ENCODE results near the gene CPN1.

CPN1 gene

DNA sequence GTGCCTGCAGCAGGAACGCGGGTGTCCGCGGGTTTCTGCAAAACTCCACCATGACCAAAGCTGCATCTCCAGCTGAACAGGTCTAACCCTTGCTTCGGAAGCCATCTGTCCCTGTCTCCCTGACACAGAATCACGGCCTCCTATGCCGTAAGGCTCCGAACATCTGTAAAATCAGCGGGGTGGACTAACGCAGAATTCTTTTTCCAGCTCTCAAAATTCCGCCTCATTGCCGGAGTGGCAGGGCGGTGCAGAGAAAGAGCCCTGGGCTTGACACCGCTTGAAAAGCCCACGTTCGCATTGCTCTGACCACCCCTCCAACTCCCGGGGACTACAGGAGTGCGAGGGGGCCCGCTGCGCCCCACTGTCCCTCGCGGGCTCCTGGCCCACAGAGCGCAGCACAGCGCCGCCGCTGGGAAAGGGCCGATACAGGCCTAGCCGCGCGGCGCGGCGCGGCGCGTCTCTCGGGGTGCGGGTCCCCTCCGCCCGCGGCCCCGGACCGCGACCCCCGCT, 72.3 kb downstream of the CPN1 start:
- Histone ChIP-seq H3K4me3 (ENCODE audit: insufficient read depth in 1 of 2, low read depth in 1 of 2, low read length in 2 of 2) (peak overlapping the region; percentile 84 to 99), H3K9me3 (ENCODE audit: control insufficient read depth, low read length) (no peaks in the 10 kb centered on the region), H3K27ac (ENCODE audit: low read length, poor library complexity, severe bottlenecking) (peak overlapping the region; percentile 66), H4K91ac (ENCODE audit: low read length) (peak overlapping the region; percentile 19), H2AFZ (ENCODE audit: low read depth, low read length) (no peak overlapping the region), H3K14ac (ENCODE audit: low read length in 2 of 2) (peak overlapping the region in 1 of 2 experiments; percentile 44), H2BK12ac (ENCODE audit: low read length in 2 of 2) (peak overlapping the region in 1 of 2 experiments; percentile 45), H2AK5ac (ENCODE audit: low read length, severe bottlenecking) (no peak overlapping the region), H3K79me1 (replicated peaks; ENCODE audit: low read length, poor library complexity, severe bottlenecking) (no peaks in the 10 kb centered on the region), H3K18ac (ENCODE audit: low read depth in 1 of 2, low read length in 2 of 2) (peak overlapping the region; percentile 79 to 87), H3K4me2 (ENCODE audit: low read length, poor library complexity, severe bottlenecking) (peak overlapping the region; percentile 73), H4K8ac (ENCODE audit: low read length) (no peak overlapping the region), H3K23ac (ENCODE audit: low read length in 2 of 2) (peak overlapping the region; percentile 97 to 99), H2BK5ac (ENCODE audit: low read depth, low read length, poor library complexity, severe bottlenecking) (no peak overlapping the region), H2BK15ac (ENCODE audit: low read depth, poor library complexity, severe bottlenecking) (peak overlapping the region; percentile 76), H2BK120ac (ENCODE audit: low read depth, low read length) (peak overlapping the region; percentile 71), H3K36me3 (ENCODE audit: control insufficient read depth in 1 of 2, insufficient read depth in 2 of 2, low read depth in 1 of 2, low read length in 2 of 2) (no peaks in the 10 kb centered on the region), H3K4ac (ENCODE audit: low read depth in 1 of 2, low read length in 2 of 2) (peak overlapping the region; percentile 7 to 87), H3K4me1 (ENCODE audit: control insufficient read depth, insufficient read depth, low read depth, low read length) (peaks cover 11% of the 10 kb centered on the region), H3K27me3 (ENCODE audit: control insufficient read depth in 1 of 2, insufficient read depth in 1 of 2, low read length in 2 of 2) (no peaks in the 10 kb centered on the region), H3K9ac (ENCODE audit: low read length) (peak overlapping the region; percentile 94)
- peak; percentile 75 for DNase-seq
- WGBS, result under 1% methylated on average over 20 of the region's 45 CpGs

DNA sequence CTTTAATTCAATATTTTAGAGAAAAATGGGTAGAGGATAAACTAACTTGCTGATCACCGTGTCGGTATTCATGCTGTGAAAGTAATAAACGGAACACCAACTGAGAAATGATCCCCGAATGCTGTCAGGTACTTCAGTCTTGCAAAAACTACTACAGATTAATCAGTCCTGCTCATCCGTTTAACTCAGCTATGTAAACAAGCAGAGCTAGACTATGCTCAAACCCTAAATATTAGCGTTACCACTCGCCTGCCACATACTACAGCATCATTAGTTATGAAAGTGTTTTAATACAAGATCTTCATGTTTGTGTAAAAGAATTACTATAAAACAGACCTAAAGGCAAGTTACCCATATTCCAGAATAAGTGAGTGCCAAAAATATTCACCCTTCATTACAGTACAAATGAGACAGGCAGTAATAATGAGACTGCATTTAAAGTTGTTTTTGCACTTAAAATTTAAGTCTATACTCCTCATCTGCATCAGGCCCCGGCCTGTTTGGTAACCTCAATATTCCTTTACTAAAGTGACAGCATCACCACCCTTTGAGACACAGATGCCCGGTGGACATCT, 72.9 kb downstream of the CPN1 start:
- H3K9ac ChIP-seq (ENCODE audit: low read length), result peak overlapping the region; percentile 94
- under 1% methylated on average over 7 of the region's 9 CpGs for WGBS

DNA sequence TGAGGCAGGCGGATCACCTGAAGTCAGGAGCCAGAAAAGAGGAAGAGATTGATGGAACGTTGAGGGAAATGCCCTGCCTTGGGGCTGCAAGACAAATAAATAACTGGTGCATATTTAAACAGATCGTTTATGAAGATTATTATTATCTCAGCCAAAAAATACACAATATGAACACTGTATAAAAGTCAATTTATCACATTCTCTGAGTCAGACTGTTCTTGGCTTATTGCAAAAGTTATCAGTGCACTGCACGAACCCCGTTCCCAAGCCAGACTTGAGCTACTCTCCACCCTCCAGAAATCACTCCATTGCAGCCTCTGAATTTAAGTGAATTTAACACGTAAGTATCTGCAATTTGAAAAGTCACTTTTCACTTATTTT, 73.5 kb downstream of the CPN1 start:
- Histone ChIP-seq H3K27ac (ENCODE audit: low read length, poor library complexity, severe bottlenecking) (peak overlapping the region; percentile 57), H3K9me3 (ENCODE audit: control insufficient read depth, low read length) (no peaks in the 10 kb centered on the region), H2BK15ac (ENCODE audit: low read depth, poor library complexity, severe bottlenecking) (no peak overlapping the region), H3K79me1 (replicated peaks; ENCODE audit: low read length, poor library complexity, severe bottlenecking) (no peaks in the 10 kb centered on the region), H2AFZ (ENCODE audit: low read depth, low read length) (no peak overlapping the region), H3K23ac (ENCODE audit: low read length in 2 of 2) (no peak overlapping the region), H3K18ac (ENCODE audit: low read depth in 1 of 2, low read length in 2 of 2) (peak overlapping the region in 1 of 2 experiments; percentile 81), H3K4me1 (ENCODE audit: control insufficient read depth, insufficient read depth, low read depth, low read length) (peaks cover 13% of the 10 kb centered on the region), H2BK5ac (ENCODE audit: low read depth, low read length, poor library complexity, severe bottlenecking) (no peak overlapping the region), H4K91ac (ENCODE audit: low read length) (peak overlapping the region; percentile 72), H3K14ac (ENCODE audit: low read length in 2 of 2) (no peak overlapping the region), H3K4me2 (ENCODE audit: low read length, poor library complexity, severe bottlenecking) (peak overlapping the region; percentile 73), H2BK12ac (ENCODE audit: low read length in 2 of 2) (no peak overlapping the region), H4K8ac (ENCODE audit: low read length) (peak overlapping the region; percentile 69), H3K27me3 (ENCODE audit: control insufficient read depth in 1 of 2, insufficient read depth in 1 of 2, low read length in 2 of 2) (no peaks in the 10 kb centered on the region), H2BK120ac (ENCODE audit: low read depth, low read length) (no peak overlapping the region), H2AK5ac (ENCODE audit: low read length, severe bottlenecking) (no peak overlapping the region), H3K4me3 (ENCODE audit: insufficient read depth in 1 of 2, low read depth in 1 of 2, low read length in 2 of 2) (peak overlapping the region in 1 of 2 experiments; percentile 99), H3K36me3 (ENCODE audit: control insufficient read depth in 1 of 2, insufficient read depth in 2 of 2, low read depth in 1 of 2, low read length in 2 of 2) (no peaks in the 10 kb centered on the region), H3K9ac (ENCODE audit: low read length) (peak overlapping the region; percentile 94), H3K4ac (ENCODE audit: low read depth in 1 of 2, low read length in 2 of 2) (peak overlapping the region; percentile 67 to 85)
- WGBS, result 15% methylated on average over 4 of the region's 6 CpGs
- DNase-seq, result peak; percentile 68

More for the DNA sequence above, 72.9 kb downstream of the CPN1 start:
- H3K79me1 ChIP-seq (replicated peaks; ENCODE audit: low read length, poor library complexity, severe bottlenecking), result no peaks in the 10 kb centered on the region
- H3K14ac ChIP-seq (ENCODE audit: low read length in 2 of 2), result no peak overlapping the region
- H3K4me2 ChIP-seq (ENCODE audit: low read length, poor library complexity, severe bottlenecking), result peak overlapping the region; percentile 73
- H3K4me3 ChIP-seq (ENCODE audit: insufficient read depth in 1 of 2, low read depth in 1 of 2, low read length in 2 of 2), result peak overlapping the region; percentile 84 to 99
- H2AK5ac ChIP-seq (ENCODE audit: low read length, severe bottlenecking), result no peak overlapping the region
- no peak overlapping the region for H4K8ac ChIP-seq (ENCODE audit: low read length)
- H3K9me3 ChIP-seq (ENCODE audit: control insufficient read depth, low read length), result no peaks in the 10 kb centered on the region
- H3K27me3 ChIP-seq (ENCODE audit: control insufficient read depth in 1 of 2, insufficient read depth in 1 of 2, low read length in 2 of 2), result no peaks in the 10 kb centered on the region
- no peak overlapping the region for H2BK5ac ChIP-seq (ENCODE audit: low read depth, low read length, poor library complexity, severe bottlenecking)
- peak overlapping the region; percentile 79 to 87 for H3K18ac ChIP-seq (ENCODE audit: low read depth in 1 of 2, low read length in 2 of 2)
- peaks cover 13% of the 10 kb centered on the region for H3K4me1 ChIP-seq (ENCODE audit: control insufficient read depth, insufficient read depth, low read depth, low read length)
- no peak overlapping the region for H3K23ac ChIP-seq (ENCODE audit: low read length in 2 of 2)
- peak; percentile 31 for DNase-seq
- peak overlapping the region; percentile 66 for H3K27ac ChIP-seq (ENCODE audit: low read length, poor library complexity, severe bottlenecking)
- H2AFZ ChIP-seq (ENCODE audit: low read depth, low read length), result no peak overlapping the region
- H4K91ac ChIP-seq (ENCODE audit: low read length), result no peak overlapping the region
- no peak overlapping the region for H2BK120ac ChIP-seq (ENCODE audit: low read depth, low read length)
- H3K36me3 ChIP-seq (ENCODE audit: control insufficient read depth in 1 of 2, insufficient read depth in 2 of 2, low read depth in 1 of 2, low read length in 2 of 2), result no peaks in the 10 kb centered on the region
- H3K4ac ChIP-seq (ENCODE audit: low read depth in 1 of 2, low read length in 2 of 2), result peak overlapping the region in 1 of 2 experiments; percentile 87
- peak overlapping the region in 1 of 2 experiments; percentile 45 for H2BK12ac ChIP-seq (ENCODE audit: low read length in 2 of 2)
- H2BK15ac ChIP-seq (ENCODE audit: low read depth, poor library complexity, severe bottlenecking), result no peak overlapping the region

- Histone ChIP-seq H3K4me3 (ENCODE audit: insufficient read depth in 1 of 2, low read depth in 1 of 2, low read length in 2 of 2) (peak overlapping the region in 1 of 2 experiments; percentile 99), H2AFZ (ENCODE audit: low read depth, low read length) (no peak overlapping the region), H2AK5ac (ENCODE audit: low read length, severe bottlenecking) (peak overlapping the region; percentile 94), H3K14ac (ENCODE audit: low read length in 2 of 2) (peak overlapping the region in 1 of 2 experiments; percentile 99), H2BK5ac (ENCODE audit: low read depth, low read length, poor library complexity, severe bottlenecking) (peak overlapping the region; percentile 53), H4K91ac (ENCODE audit: low read length) (peak overlapping the region; percentile 94), H4K8ac (ENCODE audit: low read length) (peak overlapping the region; percentile 69), H2BK12ac (ENCODE audit: low read length in 2 of 2) (peak overlapping the region; percentile 65 to 100), H2BK15ac (ENCODE audit: low read depth, poor library complexity, severe bottlenecking) (no peak overlapping the region), H3K79me1 (replicated peaks; ENCODE audit: low read length, poor library complexity, severe bottlenecking) (no peaks in the 10 kb centered on the region), H3K27ac (ENCODE audit: low read length, poor library complexity, severe bottlenecking) (peak overlapping the region; percentile 93), H2BK120ac (ENCODE audit: low read depth, low read length) (peak overlapping the region; percentile 29), H3K4me1 (ENCODE audit: control insufficient read depth, insufficient read depth, low read depth, low read length) (peaks cover 13% of the 10 kb centered on the region), H3K4me2 (ENCODE audit: low read length, poor library complexity, severe bottlenecking) (peak overlapping the region; percentile 73), H3K36me3 (ENCODE audit: control insufficient read depth in 1 of 2, insufficient read depth in 2 of 2, low read depth in 1 of 2, low read length in 2 of 2) (no peaks in the 10 kb centered on the region), H3K27me3 (ENCODE audit: control insufficient read depth in 1 of 2, insufficient read depth in 1 of 2, low read length in 2 of 2) (no peaks in the 10 kb centered on the region), H3K9ac (ENCODE audit: low read length) (peak overlapping the region; percentile 94), H3K18ac (ENCODE audit: low read depth in 1 of 2, low read length in 2 of 2) (peak overlapping the region; percentile 81 to 100), H3K23ac (ENCODE audit: low read length in 2 of 2) (peak overlapping the region in 1 of 2 experiments; percentile 98), H3K9me3 (ENCODE audit: control insufficient read depth, low read length) (no peaks in the 10 kb centered on the region), H3K4ac (ENCODE audit: low read depth in 1 of 2, low read length in 2 of 2) (peak overlapping the region; percentile 90 to 100)
- WGBS, result 40% methylated on average over 10 of the region's 10 CpGs
- DNase-seq, result peak; percentile 26
Measured at GRCh38 chr10:100007231-100008141, 74.2 kb downstream of the CPN1 start.
